ENCODE results near the gene FYB2. TPM values are rescaled to one million over a fixed set of nuclear protein-coding genes. Genes with fewer than 3 reads are reported as not detected.
A peak's percentile ranks its signal among the peaks of the same experiment; 100 is the strongest.
"Not testable (repeated sequence)": the region's sequence is repeated elsewhere in the genome, so short reads cannot be mapped to it uniquely, and the experiment has no call there.

The FYB2 gene
- total RNA-seq, 1 experiment from 2014 or later: not detected

GRCh38 chr1:56795870-56796269, 23.3 kb downstream of the FYB2 start:
- H3K4me1 ChIP-seq: no peaks in the 10 kb centered on the region
- 0 out of 2 replicates have a peak, but pooled peaks cover 3% of the 10 kb centered on the region for H3K27me3 ChIP-seq
- H3K36me3 ChIP-seq: no peaks in the 10 kb centered on the region
- no peak overlapping the region for H3K27ac ChIP-seq
- no peaks in the 10 kb centered on the region for H3K9me3 ChIP-seq (replicated peaks)
- DNase-seq: no peak
- H3K4me3 ChIP-seq: no peak overlapping the region

GRCh38 chr1:56790036-56790435, 29.2 kb downstream of the FYB2 start:
- Histone ChIP-seq H3K27ac (no peak overlapping the region), H3K27me3 (no peaks in the 10 kb centered on the region), H3K9me3 (replicated peaks) (no peaks in the 10 kb centered on the region), H3K4me1 (no peaks in the 10 kb centered on the region), H3K4me3 (no peak overlapping the region), H3K36me3 (no peaks in the 10 kb centered on the region)
- no peak for DNase-seq

GRCh38 chr1:56788588-56788987, 30.6 kb downstream of the FYB2 start:
- no peak overlapping the region for H3K4me3 ChIP-seq
- H3K27me3 ChIP-seq: no peaks in the 10 kb centered on the region
- H3K4me1 ChIP-seq: no peaks in the 10 kb centered on the region
- H3K27ac ChIP-seq: no peak overlapping the region
- no peaks in the 10 kb centered on the region for H3K9me3 ChIP-seq (replicated peaks)
- DNase-seq: no peak
- H3K36me3 ChIP-seq: no peaks in the 10 kb centered on the region

- H3K27me3 ChIP-seq: no peaks in the 10 kb centered on the region
- no peak for DNase-seq
- no peaks in the 10 kb centered on the region for H3K36me3 ChIP-seq
- no peaks in the 10 kb centered on the region for H3K4me1 ChIP-seq
- no peaks in the 10 kb centered on the region for H3K9me3 ChIP-seq (replicated peaks)
- H3K4me3 ChIP-seq: no peak overlapping the region
- H3K27ac ChIP-seq: no peak overlapping the region
Measured at GRCh38 chr1:56788102-56788501, 31.1 kb downstream of the FYB2 start.

- Histone ChIP-seq H3K27me3 (no peaks in the 10 kb centered on the region), H3K27ac (no peak overlapping the region), H3K4me3 (no peak overlapping the region), H3K36me3 (no peaks in the 10 kb centered on the region), H3K9me3 (replicated peaks) (no peaks in the 10 kb centered on the region), H3K4me1 (no peaks in the 10 kb centered on the region)
- no peak for DNase-seq
Measured at GRCh38 chr1:56787330-56787729, 31.9 kb downstream of the FYB2 start.

GRCh38 chr1:56782773-56783172, 36.4 kb downstream of the FYB2 start:
- no peaks in the 10 kb centered on the region for H3K36me3 ChIP-seq
- H3K9me3 ChIP-seq (replicated peaks): no peaks in the 10 kb centered on the region

GRCh38 chr1:56780826-56781225, 38.4 kb downstream of the FYB2 start:
- Histone ChIP-seq H3K36me3 (no peaks in the 10 kb centered on the region), H3K9me3 (replicated peaks) (no peaks in the 10 kb centered on the region), H3K4me3 (no peak overlapping the region), H3K27me3 (no peaks in the 10 kb centered on the region), H3K4me1 (no peaks in the 10 kb centered on the region), H3K27ac (no peak overlapping the region)
- no peak for DNase-seq

More at GRCh38 chr1:56782773-56783172, 36.4 kb downstream of the FYB2 start:
- no peak for DNase-seq
- no peak overlapping the region for H3K27ac ChIP-seq
- H3K27me3 ChIP-seq: no peaks in the 10 kb centered on the region
- no peaks in the 10 kb centered on the region for H3K4me1 ChIP-seq
- H3K4me3 ChIP-seq: no peak overlapping the region

- no peak for DNase-seq
- no peak overlapping the region for H3K27ac ChIP-seq
- no peaks in the 10 kb centered on the region for H3K9me3 ChIP-seq (replicated peaks)
- no peaks in the 10 kb centered on the region for H3K36me3 ChIP-seq
- no peak overlapping the region for H3K4me3 ChIP-seq
- H3K4me1 ChIP-seq: no peaks in the 10 kb centered on the region
- no peaks in the 10 kb centered on the region for H3K27me3 ChIP-seq
Measured at GRCh38 chr1:56780128-56780750, 39.0 kb downstream of the FYB2 start.

- Histone ChIP-seq H3K9me3 (replicated peaks) (no peaks in the 10 kb centered on the region), H3K36me3 (no peaks in the 10 kb centered on the region), H3K4me3 (no peak overlapping the region), H3K27me3 (no peaks in the 10 kb centered on the region), H3K27ac (no peak overlapping the region), H3K4me1 (no peaks in the 10 kb centered on the region)
- DNase-seq: no peak
Measured at GRCh38 chr1:56777972-56778371, 41.2 kb downstream of the FYB2 start.

GRCh38 chr1:56774732-56775131, 44.5 kb downstream of the FYB2 start:
- not testable (repeated sequence) for H3K9me3 ChIP-seq (replicated peaks); H3K4me1 ChIP-seq; H3K27me3 ChIP-seq; DNase-seq; H3K36me3 ChIP-seq; H3K4me3 ChIP-seq; H3K27ac ChIP-seq

- Histone ChIP-seq H3K9me3 (replicated peaks) (no peaks in the 10 kb centered on the region), H3K4me1 (no peaks in the 10 kb centered on the region; the same call in 1 of the 2 replicates), H3K4me3 (no peak overlapping the region), H3K27me3 (0 out of 2 replicates have a peak, but pooled peaks cover 6% of the 10 kb centered on the region), H3K36me3 (no peaks in the 10 kb centered on the region), H3K27ac (no peak overlapping the region)
- no peak for DNase-seq
Measured at GRCh38 chr1:56774067-56774609, 45.1 kb downstream of the FYB2 start.

- Histone ChIP-seq H3K36me3 (no peaks in the 10 kb centered on the region), H3K4me3 (no peak overlapping the region), H3K27ac (no peak overlapping the region), H3K27me3 (0 out of 2 replicates have a peak, but pooled peaks cover 6% of the 10 kb centered on the region), H3K9me3 (replicated peaks) (no peaks in the 10 kb centered on the region), H3K4me1 (no peaks in the 10 kb centered on the region; the same call in 1 of the 2 replicates)
- DNase-seq: no peak
Measured at GRCh38 chr1:56773341-56774066, 45.7 kb downstream of the FYB2 start.

- 0 out of 2 replicates have a peak, but pooled peaks cover 6% of the 10 kb centered on the region for H3K27me3 ChIP-seq
- no peaks in the 10 kb centered on the region for H3K36me3 ChIP-seq
- DNase-seq: no peak
- no peak overlapping the region for H3K27ac ChIP-seq
- no peak overlapping the region for H3K4me3 ChIP-seq
- H3K4me1 ChIP-seq: no peaks in the 10 kb centered on the region; the same call in 1 of the 2 replicates
- no peaks in the 10 kb centered on the region for H3K9me3 ChIP-seq (replicated peaks)
Measured at GRCh38 chr1:56771717-56772116, 47.5 kb downstream of the FYB2 start.

- H3K36me3 ChIP-seq: no peaks in the 10 kb centered on the region
- DNase-seq: no peak
- H3K27ac ChIP-seq: no peak overlapping the region
- no peaks in the 10 kb centered on the region for H3K27me3 ChIP-seq
- no peaks in the 10 kb centered on the region for H3K9me3 ChIP-seq (replicated peaks)
- H3K4me3 ChIP-seq: no peak overlapping the region
- H3K4me1 ChIP-seq: no peaks in the 10 kb centered on the region
Measured at GRCh38 chr1:56758794-56759193, 60.4 kb downstream of the FYB2 start.

GRCh38 chr1:56758135-56758534, 61.1 kb downstream of the FYB2 start:
- peak in 1 of 2 experiments; percentile 4 for DNase-seq
- no peaks in the 10 kb centered on the region for H3K36me3 ChIP-seq
- no peaks in the 10 kb centered on the region for H3K4me1 ChIP-seq
- H3K27me3 ChIP-seq: no peaks in the 10 kb centered on the region
- H3K9me3 ChIP-seq (replicated peaks): no peaks in the 10 kb centered on the region
- no peak overlapping the region for H3K4me3 ChIP-seq
- no peak overlapping the region for H3K27ac ChIP-seq

All from SJCRH30 (cell line).